Liver (tissue), 9 donors: ENCODE results near the gene ASAP2. TPM values are rescaled to one million over a fixed set of nuclear protein-coding genes. Genes with fewer than 3 reads are reported as not detected.

Experiments
- DNase-seq: peaks from one replicate; pipeline ENCODE4 v3.0.0-alpha.2; 2017; ENCODE audit warnings: low spot score
- H3K27ac ChIP-seq, 2 donors: one replicate each; pipeline ENCODE4 v1.7.0; 2013; ENCODE audit warnings: inconsistent platforms in 2 of 2, low read length in 2 of 2, control low read depth in 1 of 2, low read depth in 1 of 2, mild to moderate bottlenecking in 1 of 2
- H3K27me3 ChIP-seq, 4 donors: one replicate each; pipeline versions ENCODE4 v1.6.1 to v1.7.0; 2013; ENCODE audit warnings: low read length in 3 of 4, inconsistent platforms in 1 of 4, mild to moderate bottlenecking in 1 of 4, moderate library complexity in 1 of 4; ENCODE audit not compliant: control insufficient read depth in 4 of 4, insufficient read depth in 4 of 4
- H3K36me3 ChIP-seq, 4 donors: one replicate each; pipeline versions ENCODE4 v1.6.1 to v1.7.0; 2013; ENCODE audit warnings: low read length in 3 of 4, mild to moderate bottlenecking in 3 of 4, low read depth in 1 of 4, moderate library complexity in 1 of 4; ENCODE audit not compliant: control insufficient read depth in 4 of 4, insufficient read depth in 3 of 4
- H3K4me1 ChIP-seq, 4 donors: one replicate each; pipeline versions ENCODE4 v1.6.1 to v1.7.0; 2013; ENCODE audit warnings: low read length in 3 of 4, mild to moderate bottlenecking in 3 of 4, moderate library complexity in 1 of 4; ENCODE audit not compliant: control insufficient read depth in 4 of 4, insufficient read depth in 4 of 4
- H3K4me3 ChIP-seq, 3 donors: one replicate each; pipeline versions ENCODE4 v1.6.1 to v1.7.0; 2013; ENCODE audit warnings: low read length in 3 of 3, control low read depth in 1 of 3, low read depth in 1 of 3, mild to moderate bottlenecking in 1 of 3
- H3K9ac ChIP-seq, 2 donors: one replicate each; pipeline ENCODE4 v1.7.0; 2013; ENCODE audit warnings: low read length in 2 of 2, mild to moderate bottlenecking in 2 of 2, moderate library complexity in 2 of 2, control low read depth in 1 of 2, low read depth in 1 of 2
- H3K9me3 ChIP-seq, 4 donors: one replicate each; pipeline versions ENCODE4 v1.6.1 to v1.7.0; 2013; ENCODE audit warnings: low read length in 3 of 4; ENCODE audit not compliant: control insufficient read depth in 4 of 4
- ATF3 ChIP-seq: IDR thresholded peaks from 2 replicates; pipeline ENCODE4 v1.6.1; 2016; ENCODE audit warnings: antibody characterized with exemption
- EGR1 ChIP-seq, 2 donors: IDR thresholded peaks; 2 replicates each; pipeline ENCODE4 v1.6.1; 2016 to 2018; ENCODE audit warnings: antibody characterized with exemption in 2 of 2, low read depth in 2 of 2
- FOXA1 ChIP-seq: IDR thresholded peaks from 2 replicates; pipeline ENCODE4 v1.6.1; 2016; ENCODE audit warnings: antibody characterized with exemption
- GABPA ChIP-seq, 2 donors: IDR thresholded peaks in 1 of 2; conservative IDR thresholded peaks in 1 of 2; 2 replicates each; pipeline ENCODE4 v1.6.1; 2016; ENCODE audit warnings: antibody characterized with exemption in 2 of 2, mild to moderate bottlenecking in 1 of 2, moderate library complexity in 1 of 2
- HNF4G ChIP-seq: IDR thresholded peaks from 2 replicates; pipeline ENCODE4 v1.6.1; 2016; ENCODE audit warnings: antibody characterized with exemption
- JUND ChIP-seq, 2 donors: IDR thresholded peaks; 2 replicates each; pipeline ENCODE4 v1.6.1; 2016; ENCODE audit warnings: antibody characterized with exemption in 2 of 2
- MAX ChIP-seq: IDR thresholded peaks from 2 replicates; pipeline ENCODE4 v1.6.1; 2016; ENCODE audit warnings: antibody characterized with exemption
- NR2F2 ChIP-seq: IDR thresholded peaks from 2 replicates; pipeline ENCODE4 v1.6.1; 2016; ENCODE audit warnings: antibody characterized with exemption
- RAD21 ChIP-seq, 2 donors: IDR thresholded peaks; 2 replicates each; pipeline ENCODE4 v1.6.1; 2016; ENCODE audit warnings: antibody characterized with exemption in 2 of 2, mild to moderate bottlenecking in 2 of 2
- REST ChIP-seq: IDR thresholded peaks from 2 replicates; pipeline ENCODE4 v1.6.1; 2016; ENCODE audit warnings: antibody characterized with exemption, mild to moderate bottlenecking
- RXRA ChIP-seq, 2 donors: IDR thresholded peaks; 2 replicates each; pipeline ENCODE4 v1.6.1; 2017 to 2018; ENCODE audit warnings: antibody characterized with exemption in 2 of 2, mild to moderate bottlenecking in 1 of 2
- SP1 ChIP-seq: IDR thresholded peaks from 2 replicates; pipeline ENCODE4 v1.6.1; 2018; ENCODE audit warnings: antibody characterized with exemption, mild to moderate bottlenecking
- TAF1 ChIP-seq: conservative IDR thresholded peaks from 2 replicates; pipeline ENCODE4 v1.6.1; 2016; ENCODE audit warnings: antibody characterized with exemption, mild to moderate bottlenecking
- YY1 ChIP-seq: IDR thresholded peaks from 2 replicates; pipeline ENCODE4 v1.6.1; 2016; ENCODE audit warnings: antibody characterized with exemption, mild to moderate bottlenecking
- WGBS: extraction: QIAGEN DNeasy Blood & Tissue Kit; methylation state at CpG from one replicate; pipeline ENCODE4 v1.1.7; 2013; 5-methylcytosine and 5-hydroxymethylcytosine counted together
- polyA plus RNA-seq, 2 donors: library from polyadenylated mRNA; stranded (reverse) in 1 of 2; unstranded in 1 of 2; fragments of 200-250 nt in 1 of 2; fragments of >200 nt in 1 of 2; fragmentation: Nextera tagmentation in 1 of 2; extraction: Ambion mirVana in 1 of 2; gene quantifications; one replicate each; pipeline versions ENCODE4 v1.2.1 to v1.2.3, GENCODE V29; 2013 to 2015
- total RNA-seq, 2 donors: library from RNA; depleted of rRNA; stranded (reverse); fragments of >200 nt; gene quantifications; one replicate each; pipeline ENCODE4 v1.2.3, GENCODE V29; 2014
- donor health status: healthy.
- donor health status: healthy.
- donor health status: healthy.
- donor health status: healthy.
- donor health status: healthy.

Gene ASAP2
- total and polyA plus RNA-seq, 4 donors: 0.36 to 5.9 (median 2.6) TPM

GRCh38 chr2:9276074-9276473, 69.5 kb downstream of the ASAP2 start (continued):
- TF ChIP-seq REST: no peak
- TF ChIP-seq NR2F2: no peak
- TF ChIP-seq MAX: no peak

- Histone ChIP-seq H3K4me1 (peaks cover 0 to 5% (median 3%) of the 10 kb centered on the region in 4 donors), H3K27me3 (no peaks in the 10 kb centered on the region), H3K9ac (no peak overlapping the region), H3K4me3 (no peak overlapping the region), H3K9me3 (no peaks in the 10 kb centered on the region), H3K36me3 (no peaks in the 10 kb centered on the region), H3K27ac (no peak overlapping the region)
- DNase-seq: no peak
- WGBS: 90% methylated on average over 9 of the region's 9 CpGs
- TF ChIP-seq TAF1 (no peak), MAX (no peak), NR2F2 (no peak), YY1 (no peak), ATF3 (no peak), GABPA (IDR thresholded peaks at IDR 0.05 in 1 of 2, conservative IDR thresholded peaks at IDR 0.05 in 1 of 2) (no peak), RXRA (IDR thresholded peaks at IDR 0.05) (no peak), JUND (IDR thresholded peaks at IDR 0.05) (no peak), SP1 (no peak), FOXA1 (no peak), RAD21 (IDR thresholded peaks at IDR 0.05) (no peak), HNF4G (no peak), EGR1 (IDR thresholded peaks at IDR 0.05; ENCODE audit: low read depth in 2 of 2) (no peak), REST (no peak)
Observed at GRCh38 chr2:9276901-9277451, 70.4 kb downstream of the ASAP2 start.
